IgD-negative memory B cell (primary cell): ENCODE results near the gene HAAO. TPM values are rescaled to one million over a fixed set of nuclear protein-coding genes. Genes with fewer than 3 reads are reported as not detected.
"Not testable (repeated sequence)": the region's sequence is repeated elsewhere in the genome, so short reads cannot be mapped to it uniquely, and the experiment has no call there.

Experiments
- H3K27ac Mint-ChIP-seq, 3 donors: one replicate each; pipeline ENCODE4 v1.8.0; 2020 to 2022; ENCODE audit warnings: mild to moderate bottlenecking in 3 of 3, mixed read lengths in 3 of 3, moderate library complexity in 1 of 3
- H3K27me3 Mint-ChIP-seq: one replicate; pipeline ENCODE4 v1.8.0; 2021; ENCODE audit warnings: mixed read lengths
- H3K36me3 Mint-ChIP-seq: one replicate; pipeline ENCODE4 v1.8.0; 2020; ENCODE audit warnings: mild to moderate bottlenecking, mixed read lengths
- H3K4me1 Mint-ChIP-seq, 3 donors: one replicate each; pipeline ENCODE4 v1.8.0; 2020 to 2022; ENCODE audit warnings: mixed read lengths in 3 of 3, mild to moderate bottlenecking in 1 of 3
- H3K4me3 Mint-ChIP-seq, 4 donors: one replicate each; pipeline ENCODE4 v1.8.0; 2020 to 2022; ENCODE audit warnings: mild to moderate bottlenecking in 4 of 4, mixed read lengths in 4 of 4, moderate library complexity in 3 of 4
- H3K9me3 Mint-ChIP-seq, 3 donors: one replicate each; pipeline ENCODE4 v1.8.0; 2020 to 2021; ENCODE audit warnings: mixed read lengths in 3 of 3, mild to moderate bottlenecking in 1 of 3
- polyA plus RNA-seq: library from polyadenylated mRNA; unstranded; fragments of 300-500 nt; fragmentation: Illumina TruSeq; gene quantifications from one replicate; pipeline ENCODE4 v1.2.3, GENCODE V29; 2021

Gene HAAO
- polyA plus RNA-seq, 1 donor from 2014 or later, result 5.7 TPM

GRCh38 chr2:42744545-42745082 is 47.8 kb downstream of the HAAO start:
- Mint-ChIP-seq H3K4me1 (peaks cover 0 to 10% (median 0%) of the 10 kb centered on the region in 3 donors), H3K4me3 (no peak overlapping the region), H3K27me3 (no peaks in the 10 kb centered on the region), H3K27ac (no peak overlapping the region), H3K36me3 (peaks cover 9% of the 10 kb centered on the region), H3K9me3 (peaks cover 0 to under 1% (median 0%) of the 10 kb centered on the region in 3 donors)

- peaks cover 0 to 10% (median 0%) of the 10 kb centered on the region in 3 donors for H3K4me1 Mint-ChIP-seq
These were observed 48.8 kb downstream of the HAAO start for GRCh38 chr2:42743659-42743990.

GRCh38 chr2:42742740-42743658 is 49.4 kb downstream of the HAAO start:
- no peaks in the 10 kb centered on the region for H3K27me3 Mint-ChIP-seq
- no peak overlapping the region for H3K4me3 Mint-ChIP-seq
- peaks cover 2 to 4% (median 3%) of the 10 kb centered on the region in 3 donors for H3K9me3 Mint-ChIP-seq
- no peak overlapping the region for H3K27ac Mint-ChIP-seq
- peaks cover 9% of the 10 kb centered on the region for H3K36me3 Mint-ChIP-seq
- peaks cover 0 to 10% (median 0%) of the 10 kb centered on the region in 3 donors for H3K4me1 Mint-ChIP-seq

More at GRCh38 chr2:42743659-42743990, 48.8 kb downstream of the HAAO start:
- Mint-ChIP-seq H3K4me3 (no peak overlapping the region), H3K9me3 (peaks cover 0 to 3% (median 2%) of the 10 kb centered on the region in 3 donors), H3K36me3 (peaks cover 9% of the 10 kb centered on the region), H3K27me3 (no peaks in the 10 kb centered on the region), H3K27ac (no peak overlapping the region)

- Mint-ChIP-seq H3K27me3 (no peaks in the 10 kb centered on the region), H3K36me3 (peaks cover 15% of the 10 kb centered on the region), H3K4me3 (no peak overlapping the region), H3K4me1 (peaks cover 0 to 10% (median 0%) of the 10 kb centered on the region in 3 donors), H3K9me3 (peaks cover 3 to 5% (median 4%) of the 10 kb centered on the region in 3 donors), H3K27ac (no peak overlapping the region)
These were observed 51.2 kb downstream of the HAAO start for GRCh38 chr2:42741140-42741539.

- Mint-ChIP-seq H3K27me3 (no peaks in the 10 kb centered on the region), H3K9me3 (peaks cover 10 to 35% (median 20%) of the 10 kb centered on the region in 3 donors), H3K4me3 (no peak overlapping the region), H3K4me1 (peaks cover 0 to 2% (median 2%) of the 10 kb centered on the region in 3 donors), H3K27ac (no peak overlapping the region), H3K36me3 (peaks cover 26% of the 10 kb centered on the region)
These were observed 55.6 kb downstream of the HAAO start for GRCh38 chr2:42736598-42737322.

GRCh38 chr2:42733852-42734251 is 58.5 kb downstream of the HAAO start:
- H3K9me3 Mint-ChIP-seq, result peaks cover 17 to 42% (median 26%) of the 10 kb centered on the region in 3 donors
- H3K4me3 Mint-ChIP-seq, result peak overlapping the region in 1 of 4 donors; percentile 34
- H3K36me3 Mint-ChIP-seq, result peaks cover 38% of the 10 kb centered on the region
- no peaks in the 10 kb centered on the region for H3K27me3 Mint-ChIP-seq
- peaks cover 0 to 2% (median 0%) of the 10 kb centered on the region in 3 donors for H3K4me1 Mint-ChIP-seq
- no peak overlapping the region for H3K27ac Mint-ChIP-seq

- H3K27me3 Mint-ChIP-seq, H3K4me3 Mint-ChIP-seq, H3K27ac Mint-ChIP-seq, H3K4me1 Mint-ChIP-seq: not testable (repeated sequence)
- H3K9me3 Mint-ChIP-seq, result peaks cover 12 to 42% (median 23%) of the 10 kb centered on the region in 3 donors
- peaks cover 38% of the 10 kb centered on the region for H3K36me3 Mint-ChIP-seq
These were observed 61.1 kb downstream of the HAAO start for GRCh38 chr2:42731316-42731715.

GRCh38 chr2:42726680-42727079 is 65.7 kb downstream of the HAAO start:
- H3K27me3 Mint-ChIP-seq, result no peaks in the 10 kb centered on the region
- peak overlapping the region in 1 of 3 donors; percentile 59 for H3K27ac Mint-ChIP-seq
- H3K9me3 Mint-ChIP-seq, result peaks cover 7 to 10% (median 8%) of the 10 kb centered on the region in 3 donors
- H3K36me3 Mint-ChIP-seq, result peaks cover 19% of the 10 kb centered on the region
- H3K4me3 Mint-ChIP-seq, result no peak overlapping the region
- H3K4me1 Mint-ChIP-seq, result peaks cover 0 to 6% (median 4%) of the 10 kb centered on the region in 3 donors

GRCh38 chr2:42725657-42726056 is 66.7 kb downstream of the HAAO start:
- Mint-ChIP-seq H3K4me3 (no peak overlapping the region), H3K27me3 (no peaks in the 10 kb centered on the region), H3K27ac (no peak overlapping the region), H3K36me3 (peaks cover 11% of the 10 kb centered on the region), H3K9me3 (peaks cover 6 to 8% (median 7%) of the 10 kb centered on the region in 3 donors), H3K4me1 (peaks cover 0 to 6% (median 4%) of the 10 kb centered on the region in 3 donors)

- peaks cover 0 to 6% (median 4%) of the 10 kb centered on the region in 3 donors for H3K4me1 Mint-ChIP-seq
- H3K27me3 Mint-ChIP-seq, result no peaks in the 10 kb centered on the region
- H3K9me3 Mint-ChIP-seq, result peaks cover 5 to 6% (median 5%) of the 10 kb centered on the region in 3 donors
- H3K36me3 Mint-ChIP-seq, result peaks cover 7% of the 10 kb centered on the region
- no peak overlapping the region for H3K27ac Mint-ChIP-seq
- no peak overlapping the region for H3K4me3 Mint-ChIP-seq
These were observed 67.5 kb downstream of the HAAO start for GRCh38 chr2:42724886-42725285.

GRCh38 chr2:42723465-42723864 is 68.9 kb downstream of the HAAO start:
- no peaks in the 10 kb centered on the region for H3K9me3 Mint-ChIP-seq
- no peak overlapping the region for H3K27ac Mint-ChIP-seq
- peaks cover 0 to 6% (median 4%) of the 10 kb centered on the region in 3 donors for H3K4me1 Mint-ChIP-seq
- H3K4me3 Mint-ChIP-seq, result no peak overlapping the region
- H3K27me3 Mint-ChIP-seq, result no peaks in the 10 kb centered on the region
- peaks cover 3% of the 10 kb centered on the region for H3K36me3 Mint-ChIP-seq

- Mint-ChIP-seq H3K4me1 (peaks cover 0 to 6% (median 4%) of the 10 kb centered on the region in 3 donors), H3K27me3 (no peaks in the 10 kb centered on the region), H3K36me3 (peaks cover 3% of the 10 kb centered on the region), H3K4me3 (no peak overlapping the region), H3K27ac (peak overlapping the region in 1 of 3 donors; percentile 75), H3K9me3 (no peaks in the 10 kb centered on the region)
These were observed 69.8 kb downstream of the HAAO start for GRCh38 chr2:42722320-42723190.

GRCh38 chr2:42721898-42722297 is 70.5 kb downstream of the HAAO start:
- H3K9me3 Mint-ChIP-seq, result no peaks in the 10 kb centered on the region
- no peak overlapping the region for H3K4me3 Mint-ChIP-seq
- peak overlapping the region in 2 of 3 donors; percentile 39 to 75 for H3K27ac Mint-ChIP-seq
- H3K27me3 Mint-ChIP-seq, result no peaks in the 10 kb centered on the region
- H3K36me3 Mint-ChIP-seq, result no peaks in the 10 kb centered on the region
- peaks cover 0 to 6% (median 4%) of the 10 kb centered on the region in 3 donors for H3K4me1 Mint-ChIP-seq
